H1 (cell line): Measurements from ENCODE around the gene CPT1A.

Source experiments
- CEBPB ChIP-seq: IDR thresholded peaks from 2 replicates; pipeline ENCODE4 v1.6.1; 2012; ENCODE audit warnings: low read depth, low read length
- KDM1A ChIP-seq: fragments of 200-600, 300-600 bp; sonication (generic); IDR thresholded peaks from 2 replicates; pipeline ENCODE4 v1.7.1; 2016; ENCODE audit warnings: mild to moderate bottlenecking, low read length, borderline replicate concordance
- TBP ChIP-seq: IDR thresholded peaks from 2 replicates; pipeline ENCODE4 v1.6.1; 2011; ENCODE audit warnings: low read depth, low read length, improper control_type of control experiment
- YY1 ChIP-seq: IDR thresholded peaks from 2 replicates; pipeline ENCODE4 v1.6.1; 2011; ENCODE audit warnings: low read depth, mild to moderate bottlenecking, low read length
- TF ChIP-seq, protein P1 (sequence below): IDR thresholded peaks from 2 replicates; pipeline ENCODE4 v1.6.1; 2012; ENCODE audit warnings: inconsistent platforms

DNA sequence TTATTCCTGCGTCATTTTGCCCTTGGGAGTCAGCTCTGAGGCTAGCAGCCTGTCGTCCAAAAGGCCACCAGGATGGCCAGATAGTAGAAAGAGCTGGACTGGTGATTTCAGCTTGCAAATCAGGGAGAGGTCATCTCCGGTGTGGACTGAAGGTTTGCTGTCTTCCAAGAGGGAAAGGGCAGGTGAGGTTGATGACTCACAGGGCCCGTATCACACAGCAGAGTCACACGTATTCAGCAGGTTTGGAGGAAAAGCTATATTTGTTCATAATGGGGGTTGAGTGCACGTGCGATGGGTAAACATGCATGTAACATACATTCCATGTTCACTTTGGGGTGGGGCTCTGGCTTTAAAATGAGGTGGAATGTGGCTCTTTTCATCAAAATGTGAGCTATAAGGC lies 36.3 kb upstream of the CPT1A start:
- TF ChIP-seq YY1 (no peak), TBP (no peak), KDM1A (no peak), CEBPB (no peak)
- TF ChIP-seq, protein P1, sequence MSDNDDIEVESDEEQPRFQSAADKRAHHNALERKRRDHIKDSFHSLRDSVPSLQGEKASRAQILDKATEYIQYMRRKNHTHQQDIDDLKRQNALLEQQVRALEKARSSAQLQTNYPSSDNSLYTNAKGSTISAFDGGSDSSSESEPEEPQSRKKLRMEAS: no peak
